ENCODE results near the gene SLC16A14.
A peak's percentile ranks its signal among the peaks of the same experiment; 100 is the strongest.

The SLC16A14 gene

DNA sequence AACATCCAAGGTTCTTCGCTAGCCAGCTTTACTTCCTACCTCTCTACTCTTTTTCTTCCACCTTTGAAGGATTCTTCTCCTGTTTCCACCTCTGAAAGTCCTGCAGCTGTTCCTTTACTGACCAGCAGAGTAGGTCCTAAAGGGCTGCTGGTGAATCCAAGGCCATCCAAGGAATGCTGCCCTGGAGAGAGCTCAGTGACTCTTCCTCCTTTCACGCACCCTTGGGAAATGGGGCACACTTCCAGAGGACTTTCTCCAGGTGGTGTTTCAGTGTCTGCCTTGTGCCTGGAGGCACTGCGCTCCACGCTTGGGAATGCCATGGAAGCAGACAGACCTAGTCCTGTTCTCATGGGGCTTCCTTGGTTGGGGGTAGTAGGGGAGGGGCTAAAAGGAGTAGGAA is 45.4 kb downstream of the SLC16A14 start:
- no peak for DNase-seq (ENCODE audit: low spot score)

DNA sequence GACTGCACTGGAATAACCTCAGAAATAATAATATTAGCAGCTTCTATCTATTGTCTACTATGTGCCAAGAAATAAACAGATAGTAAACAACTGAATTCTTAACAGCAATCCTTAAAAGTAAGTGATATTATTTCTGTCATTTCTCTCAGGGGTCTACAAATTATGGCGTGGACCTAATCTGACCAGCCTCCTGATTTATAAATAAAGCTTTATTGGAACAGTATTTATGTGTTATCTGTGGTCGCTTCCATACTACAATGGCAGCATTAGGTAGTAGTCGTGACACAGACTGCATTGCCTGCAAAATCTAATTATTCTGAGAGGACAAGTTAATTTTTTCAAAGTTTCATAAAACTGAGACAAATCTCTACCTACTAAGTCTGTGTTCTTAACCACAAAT is 49.0 kb downstream of the SLC16A14 start:
- DNase-seq (ENCODE audit: low spot score): no peak

DNA sequence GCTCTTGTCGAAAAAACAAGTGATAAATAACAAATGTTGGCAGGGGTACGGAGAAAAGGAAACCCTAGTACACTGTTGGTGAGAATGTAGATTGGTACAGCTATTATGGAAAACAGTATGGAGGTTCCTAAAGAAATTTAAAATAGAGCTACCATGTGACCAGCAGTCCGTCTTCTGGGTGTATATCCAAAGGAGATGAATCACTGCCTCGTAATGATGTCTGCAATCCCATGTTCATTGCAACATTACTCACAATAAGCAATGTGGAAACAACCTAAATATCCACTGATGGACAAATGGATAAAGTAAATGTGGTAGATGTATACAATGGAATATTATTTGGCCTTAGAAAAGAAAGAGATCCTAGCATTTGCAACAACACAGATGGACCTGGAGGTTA is 50.6 kb downstream of the SLC16A14 start:
- DNase-seq (ENCODE audit: low spot score): no peak

DNA sequence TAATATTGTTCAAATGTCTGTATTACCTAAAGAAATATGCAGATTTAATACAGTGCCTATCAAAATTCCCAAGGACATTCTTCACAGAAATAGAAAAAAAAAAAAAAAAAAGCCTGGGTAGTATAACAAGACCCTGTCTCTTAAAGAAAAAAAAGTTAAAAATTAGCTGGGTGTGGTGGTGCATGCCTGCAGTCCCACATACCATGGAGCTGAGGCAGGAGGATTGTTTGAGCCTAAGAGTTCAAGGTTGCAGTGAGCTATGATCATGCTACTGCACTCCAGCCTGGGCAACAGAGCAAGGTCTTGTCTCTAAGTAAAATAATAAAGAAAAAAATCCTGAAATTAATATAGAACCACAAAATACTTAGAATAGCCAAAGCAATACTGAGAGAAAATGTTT is 51.9 kb downstream of the SLC16A14 start:
- DNase-seq (ENCODE audit: low spot score): no peak

DNA sequence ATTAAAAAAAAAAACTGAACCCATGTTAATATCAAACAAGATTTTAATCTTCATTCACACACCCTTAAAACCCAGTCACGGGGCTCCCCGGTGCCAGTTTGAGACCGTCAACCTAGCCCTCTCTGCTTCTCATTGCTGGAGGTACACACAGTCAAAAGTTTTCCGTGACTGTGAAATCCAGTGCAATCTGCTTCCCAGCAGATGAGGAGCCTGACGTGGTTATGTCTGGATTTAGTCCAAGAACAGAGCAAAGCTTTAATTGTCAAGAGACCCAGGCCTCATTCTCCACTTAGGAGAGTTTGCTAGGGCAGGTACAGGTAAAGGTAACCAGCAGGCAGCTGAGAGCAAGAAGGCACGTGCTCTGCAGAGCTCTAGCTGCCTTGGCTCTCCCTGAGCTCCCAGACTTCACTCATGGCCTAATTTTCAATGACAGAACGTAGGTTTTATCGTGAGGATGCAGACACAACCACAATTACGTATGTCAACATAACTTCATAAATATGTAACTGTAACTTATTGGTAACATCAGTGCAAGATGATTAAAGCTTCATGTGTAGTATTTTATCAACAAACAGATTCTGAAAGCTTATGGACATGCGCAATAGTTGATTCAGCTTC is 56.3 kb downstream of the SLC16A14 start:
- no peak for DNase-seq (ENCODE audit: low spot score)

DNA sequence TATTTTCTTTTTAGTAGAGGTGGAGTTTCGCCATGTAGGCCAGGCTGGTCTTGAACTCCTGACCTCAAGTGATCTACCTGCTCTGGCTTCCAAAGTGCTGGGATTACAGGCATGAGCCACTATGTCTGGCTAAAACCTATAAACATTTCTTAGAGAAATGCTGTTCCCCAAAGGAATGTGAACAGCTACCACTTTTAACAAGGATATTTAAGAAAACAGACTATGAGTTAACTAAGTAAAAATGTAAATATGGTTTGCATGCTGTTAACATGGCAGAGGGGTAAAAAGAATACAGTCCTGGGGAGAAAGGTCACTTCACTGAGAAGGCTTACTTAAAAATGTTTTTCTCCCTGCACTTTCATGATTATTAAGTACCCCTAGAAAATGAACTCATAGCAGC is 57.1 kb downstream of the SLC16A14 start:
- no peak for DNase-seq (ENCODE audit: low spot score)

DNA sequence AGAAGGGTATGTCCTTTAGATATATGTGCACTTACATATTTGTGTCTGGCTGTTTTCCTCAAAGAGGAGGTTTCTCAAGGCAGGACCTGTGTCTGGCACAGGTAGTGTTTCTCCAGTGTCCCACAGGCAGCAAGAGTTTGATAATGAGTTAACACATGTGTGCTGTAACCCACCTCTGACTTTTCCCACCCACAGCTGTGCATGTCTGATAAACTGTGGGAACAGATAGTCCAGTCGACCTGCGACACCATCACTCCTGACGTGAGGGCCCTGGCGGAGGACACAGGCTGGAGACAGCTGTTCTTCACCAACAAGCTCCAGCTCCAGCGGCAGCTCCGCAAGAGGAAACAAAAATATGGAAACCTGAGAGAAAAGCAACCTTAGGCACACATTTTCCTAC is 58.2 kb downstream of the SLC16A14 start:
- DNase-seq (ENCODE audit: low spot score): no peak

DNA sequence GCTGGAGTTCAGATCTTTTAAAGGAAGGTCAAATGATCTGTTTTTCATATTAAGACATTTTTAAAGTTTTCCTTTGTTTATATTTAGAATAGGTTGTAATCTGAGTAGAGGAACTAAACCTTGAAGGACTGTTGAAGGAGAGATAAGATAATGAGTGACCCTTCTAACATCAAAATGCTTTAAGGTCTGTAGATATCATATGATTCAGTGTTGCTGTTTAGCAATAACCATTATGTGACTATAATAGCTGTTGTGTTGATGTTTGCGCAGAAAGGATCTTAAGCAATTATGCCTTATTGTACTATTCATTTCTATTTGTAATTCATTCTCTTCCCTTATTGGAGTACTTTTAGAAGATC is 60.0 kb downstream of the SLC16A14 start:
- no peak for DNase-seq (ENCODE audit: low spot score)

DNA sequence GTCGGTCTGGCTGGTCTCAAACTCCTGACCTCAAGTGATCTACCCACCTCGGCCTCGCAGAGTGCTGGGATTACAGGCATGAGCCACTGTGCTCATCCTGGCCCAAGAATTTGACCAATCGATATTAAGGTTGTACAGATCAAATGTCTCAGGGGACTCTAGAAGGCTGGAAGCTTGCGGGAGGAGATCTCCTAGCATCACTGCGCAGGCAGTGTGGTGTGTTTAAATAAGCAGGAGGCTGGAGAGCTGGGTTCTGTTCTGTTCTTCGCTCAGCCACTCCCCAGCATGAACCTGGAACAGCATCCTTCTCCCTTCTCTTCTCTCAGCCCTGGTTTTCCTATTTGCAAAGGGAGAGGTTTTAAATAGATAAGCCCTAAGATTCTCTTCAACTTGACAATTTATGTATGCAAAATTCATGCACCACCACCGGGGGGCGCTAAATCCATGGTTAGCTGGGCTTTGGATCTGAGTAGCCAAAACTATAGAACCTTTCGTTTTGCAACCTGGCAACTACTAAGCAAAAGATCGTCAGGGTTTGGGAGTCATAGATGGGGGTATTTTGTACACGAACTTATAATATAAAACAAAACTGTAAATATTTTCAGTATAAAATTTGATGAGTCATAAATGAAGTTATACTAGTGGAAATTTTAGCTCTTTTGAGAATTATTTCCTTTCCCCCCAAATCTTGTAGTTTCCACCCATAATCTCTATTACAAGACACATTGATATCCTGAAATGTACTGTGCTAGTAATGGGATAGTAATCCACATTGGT is 60.6 kb downstream of the SLC16A14 start:
- DNase-seq (ENCODE audit: low spot score): peak; percentile 58

DNA sequence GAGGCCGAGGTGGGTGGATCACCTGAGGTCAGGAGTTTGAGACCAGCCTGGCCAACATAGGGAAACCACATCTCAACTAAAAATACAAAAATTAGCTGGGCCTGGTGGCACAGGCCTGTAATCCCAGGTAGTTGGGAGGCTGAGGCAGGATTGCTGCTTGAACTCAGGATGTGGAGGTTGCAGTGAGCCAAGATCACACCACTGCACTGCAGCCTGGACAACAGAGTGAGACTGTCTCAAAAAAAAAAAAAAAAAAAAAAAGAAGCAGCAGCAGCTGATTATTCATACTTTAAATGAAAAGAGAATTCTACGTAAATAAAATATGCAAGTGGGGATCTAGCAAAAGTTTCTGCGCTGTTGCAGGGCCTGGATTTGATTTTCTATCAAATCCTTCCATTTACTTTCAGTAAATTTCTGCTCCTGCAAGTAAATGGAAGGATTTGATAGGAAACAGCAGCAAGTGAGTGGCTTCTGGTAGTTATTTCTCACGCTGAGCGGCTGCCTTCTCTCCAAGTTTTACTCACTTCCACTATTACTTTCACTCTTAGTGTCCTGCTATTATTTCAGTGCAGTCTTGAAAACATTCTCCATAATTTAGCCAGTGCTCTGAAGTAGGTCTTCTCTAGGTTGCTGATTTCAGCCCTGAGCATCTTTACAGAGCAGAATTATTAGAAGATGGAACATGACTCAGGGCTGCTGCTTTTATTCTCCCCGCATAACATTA is 68.4 kb downstream of the SLC16A14 start:
- no peak for DNase-seq (ENCODE audit: low spot score)

DNA sequence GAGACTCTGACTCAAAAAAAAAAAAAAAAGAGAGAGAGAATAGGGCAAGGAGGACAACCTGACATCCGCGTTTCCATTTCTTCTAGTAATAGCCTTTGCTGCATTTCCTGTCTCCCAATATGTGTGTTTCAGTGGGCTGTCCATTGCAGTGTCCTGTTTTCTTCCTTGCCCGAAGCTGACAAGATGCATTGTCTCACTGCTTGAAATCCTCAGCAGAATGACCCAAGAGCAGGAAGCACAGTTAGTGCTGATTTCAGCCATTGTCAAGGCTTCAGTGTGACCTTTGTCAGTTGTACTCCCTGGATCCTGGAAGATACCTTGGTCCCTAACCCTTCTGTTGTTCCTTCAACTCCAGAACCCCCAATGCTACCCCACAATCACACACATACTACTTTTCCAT is 71.2 kb downstream of the SLC16A14 start:
- no peak for DNase-seq (ENCODE audit: low spot score)

DNA sequence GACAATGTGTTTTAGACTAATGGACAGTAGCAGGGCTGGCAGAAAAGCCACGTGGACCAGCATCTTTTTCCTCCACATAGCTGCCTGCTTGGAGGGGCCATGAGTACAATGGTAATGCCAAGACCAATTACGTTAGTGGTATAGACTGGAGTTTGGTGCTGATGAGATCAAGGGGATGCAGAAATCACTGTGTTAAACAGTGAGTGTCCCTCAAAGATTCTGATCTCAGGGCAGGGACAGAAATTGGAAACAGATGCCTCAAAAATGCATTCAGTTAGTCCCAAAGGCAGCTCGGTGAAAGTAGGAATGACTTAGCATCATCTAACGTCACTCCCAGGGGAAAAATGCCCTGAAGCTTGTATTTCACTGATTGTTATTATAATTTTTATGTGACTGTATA is 72.4 kb downstream of the SLC16A14 start:
- DNase-seq (ENCODE audit: low spot score): no peak

DNA sequence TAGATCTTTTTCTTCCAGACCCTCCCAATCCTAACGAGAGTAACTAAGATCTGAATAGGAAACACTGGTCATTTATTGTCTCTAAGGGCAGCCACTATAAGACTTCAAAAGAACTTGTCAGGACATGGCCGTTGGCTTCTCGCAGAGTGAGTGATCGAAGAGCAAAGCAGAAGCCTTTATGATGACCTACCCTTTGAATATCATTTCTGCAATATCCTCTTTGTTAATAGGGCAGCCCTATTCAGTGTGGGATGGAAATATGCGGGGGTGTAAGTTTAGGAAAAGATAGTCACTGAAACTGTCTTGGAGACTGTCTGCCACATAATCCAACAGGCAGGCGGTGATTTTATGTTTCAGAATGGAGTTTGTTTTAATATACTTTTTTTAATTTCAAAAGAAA is 75.5 kb downstream of the SLC16A14 start:
- DNase-seq (ENCODE audit: low spot score): no peak

Data from D341Med (cell line).